Neural cell (in vitro differentiated cells): ENCODE results near the gene ADD1.

Source experiments
- CTCF ChIP-seq: fragments of 450-650 bp; IDR thresholded peaks from 2 replicates; pipeline ENCODE4 v1.5.1; 2014; ENCODE audit warnings: antibody characterized with exemption, mild to moderate bottlenecking, moderate library complexity; ENCODE audit not compliant: poor library complexity, severe bottlenecking
- EP300 ChIP-seq: fragments of 450-650 bp; conservative IDR thresholded peaks from 2 replicates; pipeline ENCODE4 v1.6.1; 2014; ENCODE audit warnings: antibody characterized with exemption, mild to moderate bottlenecking, moderate library complexity; ENCODE audit not compliant: poor library complexity, severe bottlenecking
- EZH2 ChIP-seq: fragments of 200-600, 300-800 bp; shearing (Covaris generic), sonication (generic); IDR thresholded peaks from 2 replicates; pipeline ENCODE4 v1.6.1; 2014; ENCODE audit warnings: antibody characterized with exemption, low read length, borderline replicate concordance, mild to moderate bottlenecking; ENCODE audit not compliant: insufficient read depth, poor library complexity, severe bottlenecking
- MXI1 ChIP-seq: fragments of 450-650 bp; conservative IDR thresholded peaks from 2 replicates; pipeline ENCODE4 v1.6.1; 2014; ENCODE audit warnings: antibody characterized with exemption, mild to moderate bottlenecking; ENCODE audit not compliant: poor library complexity, severe bottlenecking
- POLR2AphosphoS5 ChIP-seq: IDR thresholded peaks from 2 replicates; pipeline ENCODE4 v1.6.1; 2012
- REST ChIP-seq: IDR thresholded peaks from 2 replicates; pipeline ENCODE4 v1.6.1; 2012; ENCODE audit warnings: borderline replicate concordance
- SMC3 ChIP-seq: fragments of 450-650 bp; conservative IDR thresholded peaks from 2 replicates; pipeline ENCODE4 v1.6.1; 2014; ENCODE audit warnings: antibody characterized with exemption, mild to moderate bottlenecking, moderate library complexity; ENCODE audit not compliant: poor library complexity
- TAF1 ChIP-seq: IDR thresholded peaks from 2 replicates; pipeline ENCODE4 v1.6.1; 2012; ENCODE audit warnings: low read depth

DNA sequence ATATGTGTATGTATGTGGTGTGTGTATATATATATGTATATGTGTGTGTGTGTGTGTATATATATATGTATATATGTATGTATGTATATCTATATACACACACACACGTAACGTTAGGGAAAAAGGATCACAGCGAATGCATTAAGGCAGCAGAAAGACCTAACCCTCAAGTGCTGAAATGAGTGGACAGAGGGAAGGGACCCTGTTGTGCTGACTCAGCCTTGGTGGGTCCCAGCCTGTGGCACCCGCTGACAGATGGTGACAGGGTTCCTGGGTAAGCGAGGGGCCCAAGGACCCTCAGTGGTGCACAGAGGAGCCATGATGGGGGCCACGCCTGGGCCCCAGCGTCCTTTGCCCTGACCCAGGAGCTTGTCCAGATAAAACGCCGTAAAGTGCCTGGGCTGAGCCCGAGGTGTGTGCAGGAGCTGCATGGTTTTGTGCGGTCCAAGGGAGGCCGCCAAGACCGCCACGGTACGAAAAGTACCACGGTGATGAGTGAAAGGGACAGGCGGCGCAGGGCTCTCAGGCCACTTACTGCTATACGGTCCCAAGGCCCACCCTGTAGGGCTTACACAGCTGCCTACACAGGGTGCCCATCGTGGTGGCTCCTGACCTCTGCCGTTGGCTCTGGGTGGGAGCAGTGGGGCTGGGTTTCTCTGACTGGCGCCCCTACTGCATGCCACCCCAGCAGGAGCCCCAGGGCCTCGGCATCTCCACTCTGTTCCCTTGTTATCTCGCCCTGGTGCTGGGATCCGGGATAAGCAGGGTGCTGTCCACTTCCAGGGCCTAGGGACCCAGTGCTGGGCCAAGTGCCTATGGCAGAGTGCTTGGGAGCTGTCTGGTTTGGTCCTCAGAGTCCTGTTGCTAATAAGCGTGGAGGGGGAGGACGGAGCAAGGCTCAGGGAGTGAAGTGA, 40.8 kb upstream of the ADD1 start:
- TF ChIP-seq REST: no peak
- TF ChIP-seq CTCF: no peak
- TF ChIP-seq POLR2AphosphoS5: no peak
- no peak for TF ChIP-seq EP300
- TF ChIP-seq TAF1: no peak
- no peak for TF ChIP-seq SMC3
- no peak for TF ChIP-seq EZH2
- TF ChIP-seq MXI1: no peak
